IPS-NIHi11 (cell line): Measurements from ENCODE around the gene FNBP1L.

ENCODE experiments used
- DNase-seq: peaks from one replicate; pipeline ENCODE4 v3.0.0; 2012; ENCODE audit warnings: mixed read lengths, low spot score

FNBP1L gene

GRCh38 chr1:93489756-93490155, 41.8 kb downstream of the FNBP1L start:
- no peak for DNase-seq

- DNase-seq, result no peak
Observed at GRCh38 chr1:93490357-93490756, 42.4 kb downstream of the FNBP1L start.

- DNase-seq, result no peak
Observed at GRCh38 chr1:93495911-93496310, 48.0 kb downstream of the FNBP1L start.

- no peak for DNase-seq
Observed at GRCh38 chr1:93496520-93496919, 48.6 kb downstream of the FNBP1L start.

DNA sequence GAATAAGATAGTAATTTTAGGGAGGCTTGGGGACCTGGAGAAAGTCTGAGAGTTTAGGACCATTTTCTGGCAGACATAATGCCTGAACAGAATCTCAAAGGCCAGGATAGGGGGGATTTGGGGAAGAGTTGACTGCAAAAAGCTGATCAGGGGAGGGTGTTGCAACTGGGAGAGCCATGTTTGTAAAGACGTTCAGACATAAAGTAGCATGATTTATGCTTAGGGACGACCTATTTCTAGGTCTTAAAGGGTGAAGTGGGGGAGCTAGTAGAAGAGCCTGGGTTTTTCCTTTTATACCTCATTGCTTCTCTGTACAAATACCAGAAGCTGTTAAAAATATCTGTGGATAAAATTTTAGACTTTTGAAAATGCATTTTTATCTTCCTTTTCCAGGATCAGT, 51.2 kb downstream of the FNBP1L start:
- no peak for DNase-seq

DNA sequence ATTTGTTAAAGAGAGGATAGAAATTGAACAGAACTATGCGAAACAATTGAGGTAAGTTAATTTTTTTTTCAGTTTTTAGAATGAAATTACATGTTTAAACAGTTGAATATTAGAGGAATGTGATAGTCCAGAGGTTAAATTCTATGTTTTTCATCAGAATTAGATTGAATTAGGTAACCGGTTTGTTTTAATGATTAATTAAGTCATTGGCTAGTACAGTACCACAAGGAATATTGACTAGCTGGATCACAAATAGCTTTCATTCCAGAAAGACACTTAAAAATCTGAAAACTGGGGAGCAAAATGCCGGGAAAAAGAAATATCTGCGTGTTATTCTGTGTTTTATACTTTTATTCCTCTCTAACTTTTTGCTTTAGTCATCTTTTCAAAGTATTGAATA, 51.6 kb downstream of the FNBP1L start:
- DNase-seq, result no peak

DNA sequence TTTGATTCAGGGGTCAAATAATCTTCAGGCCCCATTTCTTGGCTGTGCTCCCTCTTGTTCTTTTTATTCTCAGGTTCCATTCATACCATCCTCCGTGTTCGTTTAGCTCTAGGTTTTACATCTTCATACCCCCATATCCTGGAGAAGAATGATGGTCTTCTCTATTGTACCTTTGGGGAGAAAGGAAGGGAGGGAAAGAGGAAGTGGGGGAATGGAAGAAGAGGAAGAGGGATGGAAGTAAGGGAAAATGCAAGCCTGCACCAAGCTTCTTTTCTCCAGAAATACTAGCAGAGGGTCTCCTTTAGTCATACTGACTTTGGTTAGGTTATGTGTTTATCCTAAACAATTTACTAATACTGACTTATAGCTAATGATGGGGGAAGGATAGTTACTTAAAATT, 52.4 kb downstream of the FNBP1L start:
- no peak for DNase-seq

- no peak for DNase-seq
Observed at GRCh38 chr1:93501399-93501798, 53.5 kb downstream of the FNBP1L start.

GRCh38 chr1:93501829-93502369, 54.0 kb downstream of the FNBP1L start:
- DNase-seq, result no peak

DNA sequence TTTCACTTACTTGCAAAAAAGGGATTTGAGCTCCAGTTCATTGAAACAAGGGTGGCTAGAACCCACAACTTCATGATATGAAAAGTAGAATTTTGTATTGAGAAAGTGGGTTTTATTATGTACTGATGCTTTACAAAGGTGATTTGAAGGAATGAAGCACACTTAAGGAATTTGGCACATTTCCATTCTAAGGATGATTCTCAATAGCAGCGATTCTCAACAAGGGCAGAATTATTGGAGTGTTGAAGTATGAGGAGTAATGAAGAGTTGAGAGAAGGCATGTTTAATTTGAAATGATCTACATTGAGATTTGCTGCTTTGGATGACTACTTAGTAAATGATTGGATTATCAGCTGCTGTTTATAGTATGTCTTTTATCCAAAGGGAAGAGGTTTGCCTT, 54.7 kb downstream of the FNBP1L start:
- DNase-seq, result no peak

GRCh38 chr1:93503163-93503562, 55.2 kb downstream of the FNBP1L start:
- DNase-seq, result no peak

DNA sequence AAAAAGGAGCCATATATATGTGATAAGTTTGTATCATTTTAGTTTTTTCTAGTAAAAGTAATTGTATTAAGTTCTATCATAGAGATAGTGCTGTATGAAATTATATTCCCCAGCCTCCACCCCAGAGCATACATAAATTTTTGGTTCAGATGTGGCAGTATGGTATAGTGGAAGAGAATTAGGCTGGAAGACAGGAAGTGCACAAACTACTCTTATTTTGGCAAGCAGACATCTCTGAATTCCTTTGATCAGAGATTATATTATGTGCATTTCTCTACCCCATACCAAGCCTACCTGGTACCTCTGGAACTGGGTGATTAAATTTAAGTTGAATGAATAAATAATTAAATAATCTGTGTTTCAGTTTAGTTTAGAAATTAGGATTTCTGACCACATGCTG, 55.9 kb downstream of the FNBP1L start:
- DNase-seq, result no peak

GRCh38 chr1:93504247-93505033, 56.5 kb downstream of the FNBP1L start:
- DNase-seq, result no peak

GRCh38 chr1:93506126-93506525, 58.2 kb downstream of the FNBP1L start:
- DNase-seq, result no peak

DNA sequence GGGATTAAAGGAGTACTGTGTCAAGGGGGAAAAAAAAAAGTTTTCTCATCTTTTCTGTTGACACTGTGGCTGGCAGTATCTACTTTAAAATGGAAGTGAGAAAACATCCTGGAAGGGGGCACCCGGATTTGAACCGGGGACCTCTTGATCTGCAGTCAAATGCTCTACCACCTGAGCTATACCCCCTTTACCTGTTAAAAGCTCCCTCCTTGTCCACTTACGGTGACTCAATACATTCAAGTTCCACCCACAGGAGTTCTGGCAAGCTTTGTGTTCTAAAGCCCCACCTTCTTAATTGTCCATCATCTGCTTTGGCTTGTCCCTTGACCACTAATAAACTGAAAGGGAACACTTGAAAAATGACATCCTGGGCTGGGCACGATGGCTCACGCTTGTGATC, 68.2 kb downstream of the FNBP1L start:
- peak; percentile 9 for DNase-seq

GRCh38 chr1:93518516-93518915, 70.6 kb downstream of the FNBP1L start:
- DNase-seq, result no peak

DNA sequence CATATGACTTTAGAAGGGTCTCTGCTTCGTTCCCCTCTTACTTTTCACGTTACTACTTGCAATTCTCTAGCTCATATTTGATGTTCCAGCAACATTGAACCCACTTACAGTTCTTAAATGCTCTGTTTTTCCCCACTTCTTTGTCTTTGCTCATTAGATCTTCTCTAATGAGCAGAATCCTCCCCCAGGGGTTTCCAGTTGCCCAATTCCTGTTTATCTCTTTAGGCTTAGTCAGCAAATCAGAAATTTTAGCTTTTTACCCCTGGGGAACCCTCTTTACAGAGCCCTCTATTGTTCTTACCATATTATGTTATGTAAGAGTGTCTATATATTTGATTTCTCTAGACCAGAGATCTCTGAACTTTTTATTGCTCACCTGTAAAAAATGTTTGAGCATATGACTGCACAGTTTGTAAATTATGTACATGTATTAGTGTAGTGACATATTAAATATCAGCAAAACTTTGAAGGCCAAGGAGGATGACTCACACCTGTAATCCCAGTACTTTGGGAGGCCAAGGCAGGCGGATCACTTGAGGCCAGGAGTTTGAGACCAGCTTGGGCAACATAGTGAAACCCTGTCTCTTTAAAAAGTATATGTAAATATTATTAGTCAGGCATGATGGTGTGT, 71.4 kb downstream of the FNBP1L start:
- no peak for DNase-seq

- DNase-seq, result no peak
Observed at GRCh38 chr1:93521618-93522017, 73.7 kb downstream of the FNBP1L start.

- no peak for DNase-seq
Observed at GRCh38 chr1:93522721-93523120, 74.8 kb downstream of the FNBP1L start.

DNA sequence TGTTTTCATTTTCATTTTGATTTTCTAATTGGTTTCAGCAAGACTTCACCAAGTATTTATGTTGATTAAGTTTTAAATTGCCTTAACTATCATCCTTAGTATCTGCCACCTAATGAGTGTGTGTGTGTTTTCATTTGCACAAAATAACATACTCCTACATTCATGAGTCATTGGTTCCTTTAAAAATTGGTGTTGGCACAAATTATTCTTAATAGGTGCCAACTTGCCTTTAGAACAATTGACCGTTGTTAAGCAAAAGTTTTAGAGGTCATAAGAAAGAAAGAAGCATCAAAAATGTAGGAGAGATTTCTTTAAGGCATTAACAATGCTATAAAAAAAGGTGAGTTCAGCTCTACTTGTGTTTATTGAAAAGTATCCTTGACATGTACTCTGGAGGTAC, 77.5 kb downstream of the FNBP1L start:
- no peak for DNase-seq

DNA sequence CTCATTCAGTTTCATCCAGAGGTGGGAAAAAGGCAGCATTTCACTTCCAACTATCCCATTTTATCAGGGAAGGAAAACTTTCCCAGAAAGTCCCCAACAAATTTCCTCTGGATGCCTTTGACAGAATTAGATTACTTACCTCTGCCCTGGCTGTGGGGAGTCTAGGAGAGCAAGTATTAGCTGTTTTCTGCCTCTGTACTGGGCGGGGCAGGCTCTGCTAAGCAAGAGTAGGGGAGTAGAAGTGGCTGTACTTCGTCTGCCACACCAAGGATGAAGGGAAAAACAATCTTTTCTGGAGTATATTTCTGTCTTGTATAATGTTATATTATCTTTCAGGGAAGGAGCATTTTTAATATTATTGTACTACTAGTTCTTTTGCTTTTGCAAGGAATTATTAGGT, 78.5 kb downstream of the FNBP1L start:
- no peak for DNase-seq

DNA sequence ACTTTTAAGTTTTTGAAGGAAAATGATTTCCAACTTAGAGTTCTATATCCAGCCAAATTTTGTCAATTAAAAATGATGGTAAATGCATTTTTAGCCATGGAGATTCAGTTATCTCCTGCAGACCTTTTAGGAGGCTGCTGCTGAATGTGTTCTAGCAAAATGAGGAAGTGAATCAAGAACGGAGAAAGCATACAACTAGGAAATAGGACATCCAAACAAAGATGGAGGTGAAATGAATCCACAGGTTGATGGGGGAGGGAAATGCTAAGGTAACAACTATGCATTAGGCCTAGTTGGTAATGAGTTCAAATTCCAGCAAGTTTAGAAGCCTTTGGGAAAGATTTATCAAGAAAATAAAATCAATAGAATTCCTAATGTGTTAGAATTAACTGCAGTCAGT, 80.5 kb downstream of the FNBP1L start:
- DNase-seq, result no peak

DNA sequence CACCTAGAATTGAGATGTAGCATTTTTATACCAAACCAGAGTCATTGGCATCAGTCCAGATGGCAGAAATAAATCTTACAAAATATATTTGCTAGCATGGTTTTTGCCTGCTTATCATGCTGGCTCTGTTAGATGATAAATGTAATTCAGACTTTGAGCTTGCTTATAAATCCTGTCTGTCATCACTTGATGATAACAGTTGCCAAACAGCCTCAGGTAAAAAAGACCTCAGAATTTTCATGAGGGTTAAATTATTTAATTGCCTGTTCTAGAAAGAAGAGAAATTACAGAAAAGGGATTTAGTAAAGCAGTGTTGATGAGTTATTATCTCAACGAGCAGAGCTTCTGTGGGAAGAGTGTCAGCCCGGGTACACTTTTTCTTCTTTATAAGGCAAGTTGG, 83.3 kb downstream of the FNBP1L start:
- DNase-seq, result no peak
